Stimulated activated naive CD8-positive, alpha-beta T cell treated with anti-CD3 and anti-CD28 coated beads, Interleukin-15, Interleukin-2, amounts not matched to agents 100 U/mL and 50 U/mL, for 24 hours (primary cell): Measurements from ENCODE around the gene COX18.
A peak's percentile ranks its signal among the peaks of the same experiment; 100 is the strongest.

Experiments
- ATAC-seq: fragments of 150-1000 bp; cut with Tn5 transposase; one replicate; pipeline ENCODE4 v1.10.0; 2021
- DNase-seq: peaks from one replicate; pipeline ENCODE4 v3.0.0; 2021

The COX18 gene

GRCh38 chr4:73069338-73070073 lies at the start of gene COX18:
Gene COX18 (minus strand): TSS chr4:73069716. CDS start chr4:73069649, 67 bp downstream.
- peak; percentile 88 for ATAC-seq
- peak; percentile 96 for DNase-seq

- no peak for ATAC-seq
These were observed 40.0 kb upstream of the COX18 start for GRCh38 chr4:73109493-73109892.

GRCh38 chr4:73104695-73105094 lies 35.2 kb upstream of the COX18 start:
- ATAC-seq (no peak), DNase-seq (no peak)

More at GRCh38 chr4:73109493-73109892, 40.0 kb upstream of the COX18 start:
- no peak for DNase-seq

- peak; percentile 81 for ATAC-seq
- DNase-seq, result no peak
These were observed 34.4 kb upstream of the COX18 start for GRCh38 chr4:73103799-73104503.

- no peak for DNase-seq
These were observed 29.6 kb upstream of the COX18 start for GRCh38 chr4:73099143-73099542.

GRCh38 chr4:73098713-73099112 lies 29.2 kb upstream of the COX18 start:
- no peak for ATAC-seq
- DNase-seq, result no peak

More at GRCh38 chr4:73099143-73099542, 29.6 kb upstream of the COX18 start:
- ATAC-seq, result no peak

- ATAC-seq (no peak), DNase-seq (no peak)
These were observed 28.5 kb upstream of the COX18 start for GRCh38 chr4:73098016-73098415.

- ATAC-seq, result no peak
- DNase-seq, result no peak
These were observed 23.4 kb upstream of the COX18 start for GRCh38 chr4:73092868-73093267.

GRCh38 chr4:73090738-73091137 lies 21.2 kb upstream of the COX18 start:
- ATAC-seq, result no peak
- no peak for DNase-seq

GRCh38 chr4:73087871-73088270 lies 18.4 kb upstream of the COX18 start:
- DNase-seq, result no peak
- ATAC-seq, result no peak

- ATAC-seq (no peak), DNase-seq (no peak)
These were observed 16.8 kb upstream of the COX18 start for GRCh38 chr4:73086095-73086868.

- ATAC-seq (no peak), DNase-seq (no peak)
These were observed 11.3 kb upstream of the COX18 start for GRCh38 chr4:73080789-73081188.

GRCh38 chr4:73075832-73076231 lies 6.3 kb upstream of the COX18 start:
- DNase-seq, result no peak
- ATAC-seq, result no peak

- DNase-seq (no peak), ATAC-seq (peak; percentile 8)
These were observed 516 bp upstream of the COX18 start for GRCh38 chr4:73070074-73070390.

GRCh38 chr4:73068491-73069337 lies 802 bp downstream of the COX18 start:
- peak; percentile 26 for DNase-seq
- ATAC-seq, result peak; percentile 20

- no peak for ATAC-seq
- peak; percentile 17 for DNase-seq
These were observed 1.5 kb downstream of the COX18 start for GRCh38 chr4:73067971-73068394.

- DNase-seq (no peak), ATAC-seq (no peak)
These were observed 2.6 kb downstream of the COX18 start for GRCh38 chr4:73066928-73067327.

- DNase-seq, result no peak
- no peak for ATAC-seq
These were observed 3.1 kb downstream of the COX18 start for GRCh38 chr4:73066445-73066844.

- DNase-seq, result no peak
These were observed 5.0 kb downstream of the COX18 start for GRCh38 chr4:73064536-73064935.

GRCh38 chr4:73055241-73055897 lies 14.1 kb downstream of the COX18 start:
- DNase-seq (no peak), ATAC-seq (peak; percentile 46)

More at GRCh38 chr4:73064536-73064935, 5.0 kb downstream of the COX18 start:
- ATAC-seq, result no peak

- no peak for ATAC-seq
- DNase-seq, result no peak
These were observed 15.5 kb downstream of the COX18 start for GRCh38 chr4:73053974-73054480.
